MM.1S (cell line): ENCODE results near the gene CDH4.

Experiments used
- EZH2 ChIP-seq: fragments of 300-600 bp; sonication (generic); optimal IDR thresholded peaks from 2 replicates; pipeline ENCODE3; 2017; ENCODE audit warnings: low read depth, mild to moderate bottlenecking, antibody characterized with exemption, low read length, mixed read lengths
- EZH2phosphoT487 ChIP-seq: fragments of 300-600 bp; sonication (generic); IDR thresholded peaks from 2 replicates; pipeline ENCODE4 v1.6.1; 2018; ENCODE audit warnings: antibody characterized with exemption, low read length

DNA sequence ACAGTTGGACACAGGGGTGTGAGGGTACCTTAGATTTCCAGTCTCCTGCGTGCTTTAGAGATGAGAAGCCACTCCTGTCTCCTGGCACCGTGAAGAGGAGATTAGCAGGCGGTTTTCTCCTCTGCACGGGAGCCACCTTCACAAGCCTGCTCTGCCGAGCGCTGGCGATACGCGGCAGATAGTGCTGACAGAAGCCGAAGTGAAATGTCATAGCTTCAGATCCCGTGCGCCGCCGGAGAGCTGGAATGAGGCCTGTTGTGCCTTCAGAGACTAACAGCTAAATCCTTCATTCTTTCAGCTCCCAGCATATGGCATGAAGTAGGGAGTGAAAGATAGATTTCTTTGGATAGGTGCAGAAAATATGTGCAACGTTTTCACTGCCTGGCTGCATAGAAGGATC is 442.6 kb downstream of the CDH4 start:
- TF ChIP-seq EZH2 (no peak), EZH2phosphoT487 (no peak)
